HCT116 (cell line): ENCODE data around the gene DDX24. TPM values are rescaled to one million over a fixed set of nuclear protein-coding genes. Genes with fewer than 3 reads are reported as not detected.

Experiments
- ATAC-seq: fragments of 200-7000 bp; cut with Tn5 transposase; 2 replicates; pipeline ENCODE4 v1.9.1; 2020; ENCODE audit warnings: mild to moderate bottlenecking, moderate library complexity
- BruUV-seq: library from RNA; stranded (reverse); fragments of 400-500 nt; replicated peaks from 2 replicates; lab custom pipeline; 2021; lab: Mats Ljungman, UMichigan
- CTCF ChIA-PET: fragments of 300-600 bp; sonication (Branson Sonifier 250); formaldehyde crosslinking; loops from one replicate; lab custom pipeline; 2021; ENCODE audit warnings: antibody characterized with exemption; lab: Charles Lee
- POLR2A ChIA-PET: fragments of 300-600, 350-600 bp; sonication (Branson Sonifier 250); formaldehyde crosslinking; loops from one replicate; lab custom pipeline; 2021; ENCODE audit warnings: antibody characterized with exemption; lab: Charles Lee
- RAD21 ChIA-PET, 2 experiments: fragments of 300-600 bp; sonication (Branson Sonifier 250); formaldehyde crosslinking; loops; one replicate each; lab custom pipeline; 2023; ENCODE audit warnings: low total read pairs in 2 of 2; ENCODE audit not compliant: uncharacterized antibody in 2 of 2, unreplicated experiment in 2 of 2, low non-redundant PET in 1 of 2; lab: Charles Lee
- DNase-seq: peaks from one replicate; pipeline ENCODE4 v3.0.0-alpha.2; 2010; ENCODE audit warnings: low read depth, low spot score
- H2AFZ ChIP-seq: fragments of 200-600 bp; shearing (Covaris generic), sonication (generic); 2 replicates; pipeline ENCODE4 v1.6.1; 2017; ENCODE audit warnings: low read depth, mixed run types, mixed read lengths, antibody characterized with exemption, low read length; ENCODE audit not compliant: poor library complexity, severe bottlenecking
- H3K27ac ChIP-seq: 2 replicates; pipeline ENCODE4 v1.5.1; 2012; ENCODE audit warnings: low read depth, low read length
- H3K27me3 ChIP-seq: fragments of 200-600 bp; sonication (generic); 2 replicates; pipeline ENCODE4 v1.6.1; 2016; ENCODE audit warnings: mixed run types, low read length, mixed read lengths; ENCODE audit not compliant: insufficient read depth
- H3K36me3 ChIP-seq, 2 experiments: fragments of 200-500 bp in 1 of 2; fragments of 200-600 bp in 1 of 2; sonication (Bioruptor generic) in 1 of 2; sonication (generic) in 1 of 2; 2 replicates each; pipeline versions ENCODE4 v1.5.1 to v1.6.1; 2014 to 2016; ENCODE audit warnings: low read length in 2 of 2, inconsistent platforms in 1 of 2, mixed read lengths in 1 of 2, mixed run types in 1 of 2; ENCODE audit not compliant: insufficient read depth in 2 of 2, control insufficient read depth in 1 of 2
- H3K4me1 ChIP-seq, 2 experiments: fragments of 200-600 bp in 1 of 2; sonication (generic) in 1 of 2; 2 replicates each; pipeline versions ENCODE4 v1.5.1 to v1.6.1; 2012 to 2017; ENCODE audit warnings: low read length in 2 of 2, inconsistent platforms in 1 of 2, mild to moderate bottlenecking in 1 of 2, mixed read lengths in 1 of 2, mixed run types in 1 of 2, moderate library complexity in 1 of 2; ENCODE audit not compliant: insufficient read depth in 2 of 2, control insufficient read depth in 1 of 2
- H3K4me2 ChIP-seq: fragments of 200-600 bp; sonication (generic); 2 replicates; pipeline ENCODE4 v1.6.1; 2017; ENCODE audit warnings: mixed run types, low read length, mixed read lengths
- H3K4me3 ChIP-seq, 2 experiments: fragments of 200-600 bp in 1 of 2; sonication (generic) in 1 of 2; replicated peaks in 1 of 2; 2 replicates each; pipeline ENCODE4 v1.5.1; 2011 to 2016; ENCODE audit warnings: low read length in 2 of 2, control low read depth in 1 of 2, low read depth in 1 of 2, mild to moderate bottlenecking in 1 of 2, mixed read lengths in 1 of 2, mixed run types in 1 of 2
- H3K79me2 ChIP-seq: fragments of 200-600 bp; sonication (generic); 2 replicates; pipeline ENCODE4 v1.6.1; 2017; ENCODE audit warnings: mild to moderate bottlenecking, mixed run types, low read length, moderate library complexity, mixed read lengths; ENCODE audit not compliant: insufficient read depth
- H3K9ac ChIP-seq: fragments of 200-600 bp; sonication (generic); 2 replicates; pipeline ENCODE4 v1.6.1; 2016; ENCODE audit warnings: low read length, mixed read lengths
- H3K9me2 ChIP-seq: fragments of 200-600 bp; sonication (generic), shearing (Covaris generic); 2 replicates; pipeline ENCODE4 v1.6.1; 2017; ENCODE audit warnings: mixed run types, mild to moderate bottlenecking, moderate library complexity; ENCODE audit not compliant: insufficient read depth
- H3K9me3 ChIP-seq, 2 experiments: fragments of 200-500 bp in 1 of 2; fragments of 200-600 bp in 1 of 2; sonication (Bioruptor generic) in 1 of 2; sonication (generic) in 1 of 2; 2 replicates each; pipeline ENCODE4 v1.6.1; 2014 to 2017; ENCODE audit warnings: low read length in 2 of 2, mixed read lengths in 2 of 2, inconsistent platforms in 1 of 2, low read depth in 1 of 2, mild to moderate bottlenecking in 1 of 2, mixed run types in 1 of 2, moderate library complexity in 1 of 2; ENCODE audit not compliant: control insufficient read depth in 1 of 2, insufficient read depth in 1 of 2
- H4K20me1 ChIP-seq: fragments of 200-600 bp; sonication (generic), shearing (Covaris generic); 2 replicates; pipeline ENCODE4 v1.6.1; 2017; ENCODE audit warnings: mixed run types, mild to moderate bottlenecking, moderate library complexity; ENCODE audit not compliant: insufficient read depth
- CEBPB ChIP-seq: IDR thresholded peaks from 2 replicates; pipeline ENCODE4 v1.6.1; 2012; ENCODE audit warnings: low read depth
- EGR1 ChIP-seq: IDR thresholded peaks from 2 replicates; pipeline ENCODE4 v1.6.1; 2012; ENCODE audit warnings: low read depth
- FOSL1 ChIP-seq: IDR thresholded peaks from 2 replicates; pipeline ENCODE4 v1.6.1; 2012; ENCODE audit warnings: low read depth
- JUND ChIP-seq: IDR thresholded peaks from 2 replicates; pipeline ENCODE4 v1.6.1; 2012
- POLR2A ChIP-seq: IDR thresholded peaks from 2 replicates; pipeline ENCODE4 v1.7.0; 2011; ENCODE audit warnings: borderline replicate concordance; ENCODE audit not compliant: insufficient read depth, insufficient read length; ENCODE audit errors: extremely low read depth
- SIN3A ChIP-seq: IDR thresholded peaks from 2 replicates; pipeline ENCODE4 v1.6.1; 2012; ENCODE audit warnings: low read depth
- SP1 ChIP-seq: IDR thresholded peaks from 2 replicates; pipeline ENCODE4 v1.6.1; 2012; ENCODE audit warnings: low read depth
- SRF ChIP-seq: IDR thresholded peaks from 2 replicates; pipeline ENCODE4 v1.6.1; 2012; ENCODE audit warnings: low read depth
- YY1 ChIP-seq: IDR thresholded peaks from 2 replicates; pipeline ENCODE4 v1.6.1; 2011; ENCODE audit warnings: low read length, low read depth, moderate library complexity, mild to moderate bottlenecking; ENCODE audit not compliant: insufficient replicate concordance; ENCODE audit errors: extremely low read depth
- ZFX ChIP-seq: fragments of 450-650 bp; IDR thresholded peaks from 2 replicates; pipeline ENCODE4 v1.6.1; 2017
- intact Hi-C: fragments of 100-400 bp; cut with micrococcal nuclease; formaldehyde crosslinking; loops from 2 replicates; pipeline ENCODE4 v1.10.0; 2022
- total RNA-seq: library from RNA; stranded (reverse); gene quantifications from one replicate; pipeline ENCODE4 v1.2.1, GENCODE V29; 2021; ENCODE audit not compliant: unreplicated experiment
- TF ChIP-seq, protein P1 (sequence below): IDR thresholded peaks from 2 replicates; pipeline ENCODE4 v1.6.1; 2012
- TF ChIP-seq, protein P2 (sequence below): IDR thresholded peaks from 2 replicates; pipeline ENCODE4 v1.6.1; 2012; ENCODE audit warnings: low read depth
- TF ChIP-seq, protein P3 (sequence below): IDR thresholded peaks from 2 replicates; pipeline ENCODE4 v1.6.1; 2012

DDX24 gene
- total RNA-seq, 1 experiment from 2014 or later = 169 TPM

DNA sequence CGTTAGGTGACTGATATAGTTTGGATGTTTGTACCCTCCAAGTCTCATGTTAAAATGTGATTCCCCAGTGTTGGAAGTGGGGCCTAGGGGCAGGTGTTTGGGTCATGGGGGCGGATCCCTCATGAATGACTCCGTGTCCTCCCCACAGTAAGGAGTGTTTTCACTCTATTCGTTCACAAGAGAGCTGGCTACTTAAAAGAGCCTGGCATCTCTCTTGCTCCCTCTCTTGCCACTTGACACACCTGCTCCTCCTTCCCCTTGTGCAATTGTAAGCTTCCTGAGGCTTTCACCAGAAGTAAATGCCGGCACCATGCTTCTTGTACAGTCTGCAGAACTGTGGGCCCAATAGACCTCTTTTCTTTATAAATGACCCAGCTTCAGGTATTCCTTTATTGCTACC, 45.8 kb upstream of the DDX24 start:
- ChIA-PET POLR2A (no interaction called here), RAD21 (no interaction called here), CTCF (no interaction called here)
- Histone ChIP-seq H3K36me3 (no peaks in the 10 kb centered on the region), H3K4me2 (no peak overlapping the region), H3K9ac (no peak overlapping the region), H3K4me1 (peaks cover 6 to 22% of the 10 kb centered on the region in 2 experiments; a peak in 3 of 4 replicates), H3K79me2 (no peaks in the 10 kb centered on the region), H3K9me3 (no peaks in the 10 kb centered on the region), H4K20me1 (no peaks in the 10 kb centered on the region), H3K27ac (no peak overlapping the region), H3K9me2 (no peaks in the 10 kb centered on the region), H3K4me3 (no peak overlapping the region), H3K27me3 (no peaks in the 10 kb centered on the region), H2AFZ (no peak overlapping the region)
- TF ChIP-seq SRF (no peak), SIN3A (no peak), EGR1 (no peak)
- BruUV-seq = no TSS peak
- intact Hi-C loops = no loop called here
- DNase-seq = no peak
- no peak for ATAC-seq

DNA sequence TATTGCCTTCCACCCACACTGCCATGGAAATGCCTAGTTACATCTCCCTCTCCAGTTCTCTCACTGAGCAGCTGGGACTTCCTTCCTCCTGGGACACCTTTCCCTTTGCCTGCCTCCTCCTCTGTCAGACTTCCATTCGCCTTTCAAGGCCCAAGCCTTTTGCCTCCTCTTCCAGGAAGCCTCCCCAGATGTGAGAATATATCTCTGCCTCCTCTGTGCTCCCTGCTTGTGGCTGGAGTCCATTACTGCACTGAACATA, 45.3 kb upstream of the DDX24 start:
- H3K4me1 ChIP-seq = peaks cover 6 to 22% of the 10 kb centered on the region in 2 experiments; a peak in 3 of 4 replicates
- H3K27me3 ChIP-seq = no peaks in the 10 kb centered on the region
- DNase-seq = no peak
- ChIA-PET POLR2A (no interaction called here), CTCF (no interaction called here), RAD21 (no interaction called here)
- H3K9ac ChIP-seq = no peak overlapping the region
- no peak overlapping the region for H3K27ac ChIP-seq
- no peak for TF ChIP-seq POLR2A
- TF ChIP-seq YY1 = no peak
- TF ChIP-seq, protein P1, sequence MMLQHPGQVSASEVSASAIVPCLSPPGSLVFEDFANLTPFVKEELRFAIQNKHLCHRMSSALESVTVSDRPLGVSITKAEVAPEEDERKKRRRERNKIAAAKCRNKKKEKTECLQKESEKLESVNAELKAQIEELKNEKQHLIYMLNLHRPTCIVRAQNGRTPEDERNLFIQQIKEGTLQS = no peak
- TF ChIP-seq SP1 = no peak
- TF ChIP-seq JUND = no peak
- TF ChIP-seq SRF = no peak
- no peak for TF ChIP-seq FOSL1
- TF ChIP-seq, protein P2, sequence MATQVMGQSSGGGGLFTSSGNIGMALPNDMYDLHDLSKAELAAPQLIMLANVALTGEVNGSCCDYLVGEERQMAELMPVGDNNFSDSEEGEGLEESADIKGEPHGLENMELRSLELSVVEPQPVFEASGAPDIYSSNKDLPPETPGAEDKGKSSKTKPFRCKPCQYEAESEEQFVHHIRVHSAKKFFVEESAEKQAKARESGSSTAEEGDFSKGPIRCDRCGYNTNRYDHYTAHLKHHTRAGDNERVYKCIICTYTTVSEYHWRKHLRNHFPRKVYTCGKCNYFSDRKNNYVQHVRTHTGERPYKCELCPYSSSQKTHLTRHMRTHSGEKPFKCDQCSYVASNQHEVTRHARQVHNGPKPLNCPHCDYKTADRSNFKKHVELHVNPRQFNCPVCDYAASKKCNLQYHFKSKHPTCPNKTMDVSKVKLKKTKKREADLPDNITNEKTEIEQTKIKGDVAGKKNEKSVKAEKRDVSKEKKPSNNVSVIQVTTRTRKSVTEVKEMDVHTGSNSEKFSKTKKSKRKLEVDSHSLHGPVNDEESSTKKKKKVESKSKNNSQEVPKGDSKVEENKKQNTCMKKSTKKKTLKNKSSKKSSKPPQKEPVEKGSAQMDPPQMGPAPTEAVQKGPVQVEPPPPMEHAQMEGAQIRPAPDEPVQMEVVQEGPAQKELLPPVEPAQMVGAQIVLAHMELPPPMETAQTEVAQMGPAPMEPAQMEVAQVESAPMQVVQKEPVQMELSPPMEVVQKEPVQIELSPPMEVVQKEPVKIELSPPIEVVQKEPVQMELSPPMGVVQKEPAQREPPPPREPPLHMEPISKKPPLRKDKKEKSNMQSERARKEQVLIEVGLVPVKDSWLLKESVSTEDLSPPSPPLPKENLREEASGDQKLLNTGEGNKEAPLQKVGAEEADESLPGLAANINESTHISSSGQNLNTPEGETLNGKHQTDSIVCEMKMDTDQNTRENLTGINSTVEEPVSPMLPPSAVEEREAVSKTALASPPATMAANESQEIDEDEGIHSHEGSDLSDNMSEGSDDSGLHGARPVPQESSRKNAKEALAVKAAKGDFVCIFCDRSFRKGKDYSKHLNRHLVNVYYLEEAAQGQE = no peak
- TF ChIP-seq, protein P3, sequence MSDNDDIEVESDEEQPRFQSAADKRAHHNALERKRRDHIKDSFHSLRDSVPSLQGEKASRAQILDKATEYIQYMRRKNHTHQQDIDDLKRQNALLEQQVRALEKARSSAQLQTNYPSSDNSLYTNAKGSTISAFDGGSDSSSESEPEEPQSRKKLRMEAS = no peak
- no peak for TF ChIP-seq ZFX
- no peak for TF ChIP-seq CEBPB
- intact Hi-C loops = no loop called here
- H3K9me2 ChIP-seq = no peaks in the 10 kb centered on the region
- no peaks in the 10 kb centered on the region for H4K20me1 ChIP-seq
- H3K36me3 ChIP-seq = no peaks in the 10 kb centered on the region
- H3K9me3 ChIP-seq = no peaks in the 10 kb centered on the region
- no peak overlapping the region for H2AFZ ChIP-seq
- H3K4me2 ChIP-seq = no peak overlapping the region
- ATAC-seq = no peak
- no TSS peak for BruUV-seq
- no peaks in the 10 kb centered on the region for H3K79me2 ChIP-seq
- no peak overlapping the region for H3K4me3 ChIP-seq
